HG03558 (cell line): ENCODE measurements around the gene BEND4.
A peak's percentile ranks its signal among the peaks of the same experiment; 100 is the strongest.
"Not testable (repeated sequence)": the region's sequence is repeated elsewhere in the genome, so short reads cannot be mapped to it uniquely, and the experiment has no call there.

Source experiments
- ATAC-seq: cut with Tn5 transposase; IDR thresholded peaks from one replicate; pipeline ENCODE4 v1.9.1; 2021; ENCODE audit warnings: moderate number of reproducible peaks; ENCODE audit not compliant: unreplicated experiment; ENCODE audit errors: extremely low read depth

The BEND4 gene

DNA sequence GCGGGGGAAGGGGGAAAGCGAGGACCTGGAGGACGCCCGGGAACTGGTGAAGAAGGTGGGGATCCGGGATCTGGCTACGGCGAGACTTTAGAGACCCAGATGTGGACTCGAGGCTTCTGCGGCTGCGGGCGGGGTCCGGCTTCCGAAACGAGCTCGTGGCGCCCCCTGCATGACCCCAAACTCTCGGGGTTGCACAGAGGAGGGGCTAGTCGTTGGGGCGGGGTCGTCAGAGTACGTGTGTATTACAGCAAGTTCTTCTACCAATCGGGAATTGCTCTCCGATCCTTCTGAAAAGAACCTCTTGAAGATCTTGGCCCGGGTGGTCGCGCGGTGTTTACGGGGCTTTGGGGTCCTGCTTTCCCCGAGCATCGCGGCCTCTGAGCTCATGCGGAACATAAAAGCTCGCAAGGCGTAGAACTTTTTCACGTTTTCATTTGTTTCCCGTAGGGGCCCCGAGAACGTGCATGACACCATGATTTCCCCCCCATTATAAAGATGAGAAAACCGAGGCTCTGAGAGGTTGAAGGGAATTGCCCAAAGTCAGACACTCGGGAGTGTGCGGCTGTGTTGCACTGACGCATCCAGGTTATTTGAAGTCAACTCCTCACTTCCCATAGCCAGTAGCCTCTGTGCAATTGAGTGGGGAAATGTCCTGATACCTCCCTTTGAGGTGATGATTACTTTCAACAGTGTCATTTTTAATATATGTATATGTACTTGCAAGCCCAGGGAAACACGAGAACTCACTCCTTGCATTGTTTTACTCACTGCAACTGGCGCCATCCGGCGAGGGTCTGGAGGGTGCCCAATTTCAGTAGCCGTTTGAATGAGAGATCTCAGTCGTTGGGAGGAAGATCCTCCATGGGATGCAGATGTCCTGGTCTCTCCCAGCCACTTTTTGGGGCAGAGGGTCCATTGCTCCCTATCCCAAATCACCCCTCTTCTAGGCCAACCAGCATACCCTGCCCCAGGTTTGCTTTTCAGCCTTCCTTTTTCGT is at the start of gene BEND4:
Gene BEND4, minus strand, starts transcription at position 149 of the 998 bp plus-strand sequence. CDS start 512 bp downstream, outside the sequence.
- ATAC-seq: no peak

DNA sequence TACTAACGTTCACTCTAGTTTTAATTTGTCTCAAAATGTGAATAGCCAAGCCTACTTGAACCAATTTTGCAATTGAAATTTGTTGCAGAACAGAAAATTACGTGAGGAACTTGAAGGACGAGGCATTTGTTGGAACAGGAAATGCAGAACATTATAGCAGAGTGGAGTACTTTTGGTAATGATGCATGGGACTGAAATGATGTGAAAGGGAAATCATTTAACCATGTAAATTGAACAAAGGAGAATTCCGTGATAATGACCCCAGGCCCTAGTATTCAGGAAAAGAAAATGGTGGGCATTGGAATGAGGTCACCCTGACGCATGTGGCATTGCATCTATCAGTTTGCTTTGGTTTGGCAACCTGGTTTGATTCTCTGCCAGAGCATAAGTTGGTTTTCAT is 44.9 kb upstream of the BEND4 start:
- no peak for ATAC-seq

DNA sequence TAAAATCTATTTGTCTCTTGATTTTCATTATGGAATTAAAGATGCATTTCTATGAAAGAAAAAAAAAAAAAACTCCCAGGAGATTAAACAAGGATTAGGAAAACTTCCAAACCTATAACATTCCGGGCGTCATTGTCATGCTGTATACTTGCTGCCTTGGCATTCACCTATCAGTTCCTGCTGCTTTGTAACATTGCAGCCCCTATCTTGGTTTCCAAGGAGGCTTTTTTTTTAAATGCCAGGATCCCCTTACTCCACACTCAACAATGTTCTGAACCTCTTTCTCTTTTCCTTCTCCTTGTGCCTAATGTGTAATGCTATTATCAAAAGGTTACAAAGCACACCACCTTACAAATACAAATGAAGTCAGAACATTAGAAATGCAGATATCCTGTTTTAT is 20.5 kb upstream of the BEND4 start:
- no peak for ATAC-seq

DNA sequence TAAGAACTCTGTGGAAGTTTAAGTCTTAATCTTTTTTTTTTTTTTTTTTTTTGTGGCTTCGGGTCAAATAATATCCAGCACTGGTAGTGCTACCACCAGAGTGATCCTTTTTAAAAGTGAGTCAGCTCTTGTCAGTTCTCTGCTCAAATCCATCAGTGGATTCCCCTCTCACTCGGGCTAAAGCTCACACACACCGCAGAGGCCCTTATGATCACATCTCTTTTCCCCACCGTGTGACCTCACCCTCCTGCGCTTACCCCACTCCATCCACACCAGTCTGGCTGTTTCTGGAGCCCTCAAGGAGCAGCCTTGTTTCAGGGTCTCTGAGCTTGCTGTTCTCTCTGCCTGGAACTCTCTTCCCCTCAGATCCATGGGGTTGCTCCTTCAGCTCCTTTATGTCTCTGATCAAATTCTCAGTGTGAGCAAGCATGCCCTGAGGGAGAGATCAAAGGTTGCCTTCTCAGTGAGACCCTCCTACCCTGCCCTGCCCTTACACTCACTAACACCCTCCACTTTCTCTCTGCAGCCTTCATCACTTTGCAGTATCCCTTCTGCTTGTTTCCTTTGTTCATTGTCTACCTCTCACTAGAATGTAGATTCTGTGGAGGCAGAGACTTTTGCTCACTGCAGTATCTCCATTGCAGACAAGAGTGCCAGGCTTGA is 19.8 kb upstream of the BEND4 start:
- ATAC-seq: no peak

DNA sequence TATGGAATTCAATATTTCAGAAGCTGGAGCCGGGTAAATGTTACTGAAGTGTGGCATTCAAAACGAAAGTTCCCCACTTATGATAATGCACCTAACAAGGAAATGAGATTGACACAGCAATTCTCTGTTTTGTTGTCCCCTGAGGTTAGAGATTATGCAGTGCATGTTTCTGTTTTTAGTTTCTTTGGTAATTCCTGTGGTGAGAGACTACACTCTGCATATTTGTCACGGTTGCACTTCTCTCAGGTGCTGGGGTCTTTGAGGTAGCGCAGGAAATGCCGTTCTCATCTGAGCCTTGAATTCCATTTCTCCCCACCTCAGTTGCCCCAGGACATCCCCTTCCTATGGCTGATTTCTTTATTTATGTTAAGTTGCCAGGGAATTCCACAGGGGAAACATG is 15.3 kb upstream of the BEND4 start:
- ATAC-seq: peak; percentile 100

DNA sequence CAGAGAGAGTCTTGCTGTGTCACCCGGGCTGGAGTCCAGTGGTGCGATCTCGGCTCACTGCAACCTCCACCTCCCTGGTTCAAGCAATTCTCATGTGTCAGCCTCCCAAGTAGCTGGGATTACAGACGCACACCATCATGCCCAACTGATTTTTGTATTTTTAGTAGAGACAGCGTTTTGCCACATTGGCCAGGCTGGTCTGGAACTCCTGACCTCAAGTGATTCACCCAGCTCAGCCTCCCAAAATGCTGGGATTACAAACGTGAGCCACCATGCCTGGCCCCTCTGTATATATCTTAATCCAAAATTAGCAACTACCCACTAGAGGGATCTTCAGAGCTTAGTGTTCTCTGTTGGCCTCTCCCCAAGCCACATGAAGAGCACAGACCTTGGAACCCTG is 13.7 kb upstream of the BEND4 start:
- not testable (repeated sequence) for ATAC-seq

DNA sequence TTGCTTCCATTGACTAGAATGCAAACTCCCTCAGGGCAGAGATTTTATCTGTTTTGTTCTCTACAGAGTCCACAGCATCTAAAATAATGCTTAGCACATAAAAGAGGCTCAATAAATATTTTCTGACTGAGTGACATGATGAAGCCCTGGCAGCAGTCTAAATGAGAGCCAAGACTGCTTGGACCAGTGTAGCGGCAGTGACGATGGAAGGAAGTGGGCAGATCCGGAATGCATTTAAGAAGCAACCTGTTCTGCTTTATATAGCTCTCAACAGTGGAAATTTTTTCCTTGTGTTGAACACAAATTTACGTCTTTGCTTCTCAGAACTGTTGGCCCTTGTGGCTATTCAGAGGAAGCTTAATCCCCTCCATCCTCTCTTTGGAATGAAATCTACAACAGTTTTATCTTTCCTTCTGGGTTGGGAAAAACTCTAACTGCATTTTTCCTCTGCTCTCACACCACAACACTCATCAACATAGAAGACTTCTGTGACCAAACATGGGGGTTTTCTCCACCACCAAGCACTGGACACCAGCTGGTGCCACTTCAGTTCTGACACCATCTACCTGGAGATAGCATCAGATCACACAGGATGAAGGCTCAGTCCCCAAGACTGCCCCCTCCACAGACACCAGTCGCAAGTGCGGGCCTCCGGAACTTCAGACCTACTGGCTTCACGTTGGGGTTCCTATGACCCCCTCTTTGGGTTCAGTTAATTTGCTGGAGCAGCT is 7.0 kb upstream of the BEND4 start:
- ATAC-seq: no peak

DNA sequence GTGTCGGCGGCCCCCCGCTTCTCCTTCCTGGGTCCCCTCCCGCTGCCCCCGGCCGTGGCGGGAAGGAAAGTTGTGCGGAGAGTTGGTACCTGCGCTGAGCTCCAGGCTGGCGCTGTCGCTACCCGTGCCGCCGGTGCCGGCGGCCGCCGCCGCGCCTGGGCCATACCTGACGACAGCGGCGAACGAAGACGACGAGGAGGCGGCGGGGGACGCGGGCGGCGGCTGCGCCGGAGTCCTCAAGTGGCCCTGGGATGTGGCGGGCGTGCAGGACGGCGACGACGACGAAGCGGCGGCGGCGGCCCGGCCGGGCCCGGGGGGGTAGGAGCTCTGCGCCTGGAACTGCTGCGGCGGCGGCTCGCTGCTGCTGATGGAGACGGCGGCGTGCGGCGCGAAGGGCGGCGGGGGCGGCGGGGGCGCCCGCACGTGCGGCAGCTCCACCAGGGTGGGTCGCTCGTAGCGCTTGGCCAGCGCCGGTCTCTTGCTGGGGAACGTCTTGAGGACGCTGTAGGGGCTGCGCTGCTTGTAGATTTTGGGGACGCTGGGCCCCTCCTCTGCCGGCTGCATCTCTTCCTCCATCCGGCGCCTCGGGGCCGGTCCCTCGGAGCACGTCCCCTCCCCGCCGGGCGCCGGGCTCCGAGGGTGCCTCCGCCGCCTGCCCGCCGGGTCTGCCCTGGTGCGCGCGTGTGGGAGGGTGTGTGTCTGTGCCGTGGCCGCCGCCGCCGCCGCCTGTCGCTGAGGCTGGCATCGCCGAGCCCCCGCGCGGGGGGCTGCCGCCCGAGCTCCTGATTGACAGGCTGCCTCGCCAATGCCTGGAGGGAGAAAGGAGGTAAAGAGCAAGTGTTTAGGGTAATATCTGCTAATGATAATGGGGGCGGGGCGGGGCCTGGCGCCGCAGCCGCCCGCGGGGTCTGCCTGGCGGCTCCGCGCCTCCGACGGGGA is 618 bp downstream of the BEND4 start:
- peak; percentile 37 for ATAC-seq

DNA sequence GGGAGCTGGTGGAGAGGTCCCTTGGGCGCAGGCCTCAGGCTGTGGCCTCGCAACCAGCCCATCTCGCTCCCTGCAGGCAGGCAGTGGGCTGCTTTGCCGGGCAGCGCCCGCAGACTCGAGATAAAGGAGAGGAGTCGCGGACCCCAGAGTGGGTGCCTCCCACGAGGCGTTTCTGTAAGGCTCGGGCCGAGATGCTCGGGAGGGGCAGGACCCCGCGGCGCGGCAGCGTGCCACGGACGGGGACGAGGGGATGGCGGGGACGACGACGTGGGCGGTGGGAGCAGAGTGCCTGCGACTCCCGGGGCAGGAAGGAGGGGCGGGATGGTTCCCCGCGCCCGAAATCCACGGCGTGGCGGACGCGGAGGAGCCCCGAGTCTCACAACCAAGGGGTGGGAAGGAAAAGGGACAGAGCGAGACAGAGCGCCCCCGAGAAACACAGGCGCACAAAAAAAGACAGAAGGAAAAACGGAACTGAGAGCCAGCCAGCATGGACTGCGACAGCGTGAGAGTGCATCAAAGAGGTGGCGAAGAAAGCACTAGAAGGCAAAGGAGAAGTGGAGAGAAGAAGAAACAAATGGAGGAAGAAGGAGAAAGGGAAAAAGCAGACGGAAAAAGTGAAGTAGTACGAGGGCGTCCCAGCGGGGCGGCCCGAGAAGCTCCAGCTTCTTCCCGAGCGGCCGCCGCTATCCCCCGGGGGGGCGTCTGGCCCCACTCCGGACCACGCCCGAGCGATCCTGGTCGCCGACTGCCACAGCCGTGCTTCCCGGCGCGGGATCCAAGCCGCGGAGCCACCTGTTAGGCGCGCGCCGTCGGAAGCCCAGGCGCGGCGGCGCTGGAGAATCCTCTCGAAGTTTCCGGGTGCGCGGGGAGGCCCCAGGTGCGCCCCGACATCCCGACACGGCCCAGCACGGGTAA is 1.5 kb downstream of the BEND4 start:
- peak; percentile 18 for ATAC-seq

DNA sequence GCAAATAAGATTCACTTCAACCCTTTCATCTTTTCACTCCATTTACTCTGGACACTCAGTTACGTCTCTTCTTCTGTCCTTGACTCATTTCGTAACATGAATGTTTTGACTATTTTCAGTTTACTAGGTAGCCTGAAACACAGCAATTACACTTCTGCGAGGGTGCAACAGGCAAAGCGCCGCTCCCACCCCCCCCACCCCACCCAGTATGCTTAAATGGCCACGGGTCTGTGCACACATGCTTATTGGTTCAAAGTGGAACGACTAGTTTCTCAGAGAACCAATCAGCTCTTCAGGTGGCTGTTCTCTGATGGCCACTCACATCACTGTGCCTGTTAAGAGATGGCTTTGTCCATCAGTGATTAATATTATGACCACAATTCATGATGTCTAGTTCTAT is 3.5 kb downstream of the BEND4 start:
- ATAC-seq: peak; percentile 19

DNA sequence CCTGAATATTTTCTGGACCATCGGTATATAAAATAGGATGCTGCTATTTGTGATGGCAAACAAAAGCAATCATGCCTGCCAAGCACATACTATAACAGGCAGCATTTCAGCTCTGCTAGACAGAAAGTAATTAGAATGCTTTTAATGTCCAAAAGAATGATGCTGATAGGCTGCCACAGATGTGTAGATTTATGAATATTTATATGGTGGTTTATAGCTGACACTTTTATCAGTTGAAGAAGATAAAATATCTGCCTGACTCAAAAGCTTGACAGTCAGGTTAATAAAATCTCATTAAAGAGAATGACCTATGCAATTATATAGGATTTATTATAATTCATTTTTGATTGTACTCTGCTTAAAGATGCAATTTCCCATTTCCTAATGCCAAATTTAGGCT is 4.0 kb downstream of the BEND4 start:
- no peak for ATAC-seq

DNA sequence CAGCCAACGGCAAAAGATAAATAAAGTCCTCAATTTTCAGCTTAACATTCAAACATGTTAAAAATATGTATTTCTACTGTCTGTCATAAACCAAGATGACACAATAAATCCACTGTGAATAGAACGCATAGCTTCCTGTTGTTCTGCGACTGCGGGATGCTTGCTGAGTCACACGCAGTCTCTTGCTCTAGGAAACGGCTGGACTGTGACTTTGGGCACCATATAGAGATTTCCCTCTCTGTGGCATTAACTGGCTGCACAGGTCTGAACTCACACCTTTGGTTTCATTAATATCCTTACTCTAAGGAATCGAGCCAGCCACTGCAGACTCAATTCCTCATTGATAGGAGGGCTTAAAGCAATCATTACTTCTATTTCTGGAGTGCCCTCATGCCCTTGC is 8.4 kb downstream of the BEND4 start:
- no peak for ATAC-seq

DNA sequence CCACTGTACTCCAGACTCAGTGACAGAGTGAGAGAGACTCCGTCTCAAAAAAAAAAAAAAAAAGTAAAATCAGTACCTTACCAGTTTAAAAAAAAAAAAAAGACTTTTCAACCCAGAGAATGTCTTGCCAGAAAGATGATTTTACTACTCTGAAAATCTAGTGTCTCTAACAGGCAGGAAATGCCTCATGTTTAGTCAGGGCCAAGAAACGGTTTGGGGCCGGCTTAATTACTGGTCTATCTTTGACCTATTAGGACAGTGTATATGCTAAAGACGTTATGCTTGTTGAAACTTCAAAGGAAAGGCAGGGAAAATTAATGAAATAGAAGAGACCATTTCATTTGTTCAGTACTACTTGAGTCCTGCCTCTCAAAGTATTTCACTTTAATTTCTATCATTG is 9.9 kb downstream of the BEND4 start:
- no peak for ATAC-seq

DNA sequence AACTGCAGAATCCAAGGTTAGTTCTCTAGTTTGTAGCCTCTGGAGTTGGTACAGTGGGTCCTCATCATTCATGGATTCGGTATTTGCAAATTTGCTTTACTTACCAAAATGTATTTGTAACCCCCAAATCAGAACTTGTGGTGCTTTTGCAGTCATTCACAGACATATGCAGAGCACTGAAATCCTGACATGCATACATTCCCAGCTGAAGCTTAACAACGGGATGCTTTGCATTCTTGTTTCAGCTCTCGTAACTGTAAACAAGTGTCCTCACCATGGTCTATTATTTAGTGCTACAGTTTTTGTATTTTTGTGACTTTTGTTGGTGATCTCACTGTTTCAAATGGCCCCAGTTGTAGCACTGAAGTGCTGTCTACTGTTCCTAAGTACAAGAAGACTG is 16.1 kb downstream of the BEND4 start:
- no peak for ATAC-seq

DNA sequence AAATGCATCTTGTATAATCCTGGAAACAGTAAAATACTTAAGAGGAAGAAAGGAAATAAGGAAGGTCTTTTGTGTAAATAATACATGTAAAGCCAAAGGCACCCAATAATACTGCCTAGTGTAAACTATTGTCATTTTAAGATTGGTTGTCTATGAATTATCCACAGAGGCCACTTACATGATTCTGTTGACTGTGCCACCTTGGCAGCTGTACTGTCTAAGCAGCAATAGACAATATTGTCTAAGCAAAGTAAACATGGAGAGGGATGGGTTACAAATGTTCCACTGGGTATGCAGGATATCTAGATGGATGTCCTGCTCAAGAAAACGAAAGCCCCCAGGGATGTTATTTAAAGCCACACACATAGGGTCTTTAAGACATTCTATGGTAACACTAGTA is 19.4 kb downstream of the BEND4 start:
- no peak for ATAC-seq

DNA sequence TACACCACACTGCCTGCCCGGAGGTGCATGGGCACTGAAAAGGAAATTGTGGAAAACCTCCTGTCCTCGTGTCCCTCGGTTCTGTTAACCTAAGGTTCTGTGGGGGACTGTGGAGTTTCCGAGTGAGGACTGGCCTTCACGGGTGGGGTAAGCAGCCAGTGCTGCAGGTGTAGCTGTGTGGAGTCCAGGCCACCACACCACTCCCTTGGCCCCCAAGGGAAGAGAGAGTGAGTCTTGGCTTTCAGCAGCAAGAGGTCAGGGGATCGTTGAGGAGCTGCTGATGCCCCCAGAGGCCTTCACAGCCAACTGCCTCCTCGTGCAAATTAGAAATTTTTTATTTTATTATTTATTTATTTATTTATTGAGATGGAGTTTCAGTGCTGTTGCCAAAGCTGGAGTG is 20.4 kb downstream of the BEND4 start:
- no peak for ATAC-seq

DNA sequence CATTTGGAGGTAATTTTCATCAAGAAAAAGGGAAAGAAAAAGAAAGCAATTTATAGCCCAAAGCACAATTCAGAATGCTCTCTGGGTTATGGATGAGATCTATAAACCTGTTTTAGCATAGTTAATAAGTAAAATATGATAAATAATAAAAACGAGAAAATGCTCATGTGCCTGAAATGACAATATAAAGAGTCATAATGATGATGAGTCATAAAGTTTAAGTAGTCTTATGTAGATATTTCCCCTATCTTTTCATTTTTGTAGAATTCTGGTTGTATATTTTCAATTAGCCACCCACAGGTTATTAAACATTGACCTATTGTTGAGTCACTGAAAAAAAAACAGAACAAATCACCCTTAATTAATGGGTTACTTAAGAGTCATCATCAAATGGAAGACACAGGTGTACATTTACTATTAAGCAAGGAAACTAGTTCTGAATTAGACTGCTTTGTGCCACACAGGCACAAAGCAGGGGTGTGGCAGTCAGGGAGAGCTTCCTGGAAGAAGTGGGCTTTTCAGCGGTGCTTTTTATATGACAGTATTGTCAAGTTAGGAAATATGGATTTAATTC is 29.3 kb downstream of the BEND4 start:
- no peak for ATAC-seq

DNA sequence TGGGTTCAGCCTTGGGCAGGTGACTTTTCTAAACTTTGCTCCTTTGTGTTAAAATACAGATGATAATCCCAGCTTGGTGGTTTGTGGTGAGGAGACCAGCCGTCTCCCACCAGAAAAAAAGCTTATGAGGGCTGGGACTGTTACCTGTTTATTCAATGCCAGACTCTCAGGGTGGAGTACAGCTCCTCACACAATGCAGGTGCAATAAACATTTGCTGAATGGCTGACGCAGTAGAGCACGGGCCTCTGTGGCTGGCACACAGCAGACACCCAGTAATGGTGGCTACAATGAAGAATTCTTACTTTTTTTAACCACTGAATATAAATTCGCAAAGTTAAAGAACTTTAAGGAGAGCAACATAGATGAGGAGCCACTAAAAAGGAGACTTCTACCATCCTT is 30.2 kb downstream of the BEND4 start:
- no peak for ATAC-seq
